GM12878 (cell line): ENCODE data around the gene MAPKAP1. TPM values are rescaled to one million over a fixed set of nuclear protein-coding genes. Genes with fewer than 3 reads are reported as not detected.

Source experiments
- ATF3 ChIP-seq: IDR thresholded peaks from 2 replicates; pipeline ENCODE4 v1.6.1; 2011; ENCODE audit warnings: low read depth, mild to moderate bottlenecking, low read length, moderate library complexity, borderline replicate concordance; ENCODE audit errors: extremely low read depth
- BHLHE40 ChIP-seq, 2 experiments: fragments of 450-650 bp in 1 of 2; IDR thresholded peaks; 2 replicates each; pipeline ENCODE4 v1.6.1; 2011 to 2017; ENCODE audit warnings: low read depth in 2 of 2, borderline replicate concordance in 1 of 2, improper control_type of control experiment in 1 of 2, low read length in 1 of 2, mild to moderate bottlenecking in 1 of 2
- BMI1 ChIP-seq: fragments of 450-650 bp; IDR thresholded peaks from 2 replicates; pipeline ENCODE4 v1.6.1; 2016; ENCODE audit warnings: mild to moderate bottlenecking, moderate library complexity, borderline replicate concordance
- CHD2 ChIP-seq: IDR thresholded peaks from 2 replicates; pipeline ENCODE4 v1.6.1; 2011; ENCODE audit warnings: low read depth, low read length, improper control_type of control experiment, borderline replicate concordance
- CHD4 ChIP-seq: fragments of 200-600 bp; sonication (generic); IDR thresholded peaks from 2 replicates; pipeline ENCODE4 v1.6.1; 2016; ENCODE audit warnings: mild to moderate bottlenecking
- GABPA ChIP-seq: IDR thresholded peaks from 2 replicates; pipeline ENCODE4 v1.6.1; 2014; ENCODE audit warnings: antibody characterized with exemption, low read depth, mild to moderate bottlenecking, inconsistent platforms
- IKZF2 ChIP-seq, 2 experiments: fragments of 450-650 bp; IDR thresholded peaks; 2 replicates each; pipeline ENCODE4 v1.6.1; 2017; ENCODE audit warnings: mild to moderate bottlenecking in 2 of 2, moderate library complexity in 2 of 2
- MAX ChIP-seq: IDR thresholded peaks from 2 replicates; pipeline ENCODE4 v1.6.1; 2012; ENCODE audit warnings: low read depth, low read length, improper control_type of control experiment
- MEF2B ChIP-seq: fragments of 450-650 bp; IDR thresholded peaks from 2 replicates; pipeline ENCODE4 v1.6.1; 2018; ENCODE audit warnings: mild to moderate bottlenecking, moderate library complexity; ENCODE audit not compliant: partially characterized antibody, poor library complexity, severe bottlenecking
- PAX5 ChIP-seq: IDR thresholded peaks from 2 replicates; pipeline ENCODE4 v1.6.1; 2011; ENCODE audit warnings: low read depth, low read length, borderline replicate concordance
- PML ChIP-seq: IDR thresholded peaks from 2 replicates; pipeline ENCODE4 v1.6.1; 2012; ENCODE audit warnings: low read length, inconsistent platforms
- PRDM15 ChIP-seq: fragments of 450-650 bp; formaldehyde crosslinking; IDR thresholded peaks from 2 replicates; pipeline ENCODE4 v1.4.0; 2020; ENCODE audit warnings: mild to moderate bottlenecking, moderate library complexity
- RELA ChIP-seq: fragments of 450-650 bp; IDR thresholded peaks from 2 replicates; pipeline ENCODE4 v1.8.0; 2014; ENCODE audit warnings: borderline replicate concordance; ENCODE audit not compliant: partially characterized antibody
- SMAD1 ChIP-seq: fragments of 450-650 bp; IDR thresholded peaks from 2 replicates; pipeline ENCODE4 v1.6.1; 2018; ENCODE audit warnings: mild to moderate bottlenecking, low read depth; ENCODE audit not compliant: partially characterized antibody
- TAF1 ChIP-seq: IDR thresholded peaks from 2 replicates; pipeline ENCODE4 v1.6.1; 2011; ENCODE audit warnings: mild to moderate bottlenecking, low read depth, low read length, borderline replicate concordance
- YY1 ChIP-seq: IDR thresholded peaks from 2 replicates; pipeline ENCODE4 v1.6.1; 2011; ENCODE audit warnings: low read depth, mild to moderate bottlenecking, low read length
- ZBED1 ChIP-seq: IDR thresholded peaks from 2 replicates; pipeline ENCODE4 v1.6.1; 2016; ENCODE audit warnings: borderline replicate concordance
- ZBTB33 ChIP-seq: fragments of 450-650 bp; IDR thresholded peaks from 2 replicates; pipeline ENCODE4 v1.6.1; 2017; ENCODE audit warnings: mild to moderate bottlenecking
- ZNF384 ChIP-seq: IDR thresholded peaks from 2 replicates; pipeline ENCODE4 v1.6.1; 2012; ENCODE audit warnings: low read depth, mild to moderate bottlenecking, low read length, improper control_type of control experiment, borderline replicate concordance
- ZNF622 ChIP-seq: fragments of 450-650 bp; IDR thresholded peaks from 2 replicates; pipeline ENCODE4 v1.6.1; 2017; ENCODE audit warnings: mild to moderate bottlenecking, inconsistent platforms
- polyA plus RNA-seq, 11 experiments: library from polyadenylated mRNA; depleted of rRNA in 4 of 11; unstranded in 6 of 11; stranded (reverse) in 5 of 11; fragments of >200 nt; fragmentation: Nextera tagmentation in 4 of 11; fragmentation: Illumina TruSeq in 1 of 11; extraction: Ambion mirVana in 4 of 11; extraction: Trizol in 1 of 11; gene quantifications; 1 replicate in 1 of 11; 2 replicates in 10 of 11; pipeline versions ENCODE4 v1.2.1 to v1.2.3, GENCODE V29; 2011 to 2016; ENCODE audit warnings: inconsistent platforms in 2 of 11, missing spikeins in 2 of 11, low read depth in 1 of 11
- total RNA-seq, 4 experiments: library from RNA; depleted of rRNA in 3 of 4; stranded (reverse); fragments of >200 nt in 3 of 4; fragmentation: Illumina TruSeq in 1 of 4; extraction: Trizol in 1 of 4; gene quantifications; 2 replicates each; pipeline versions ENCODE4 v1.2.1 to v1.2.3, GENCODE V29; 2013 to 2021
- TF ChIP-seq, protein P1 (sequence below): fragments of 450-650 bp; IDR thresholded peaks from 2 replicates; pipeline ENCODE4 v1.6.1; 2018; ENCODE audit warnings: mild to moderate bottlenecking, low read depth, moderate library complexity; ENCODE audit not compliant: partially characterized antibody

Gene MAPKAP1
- total and polyA plus RNA-seq, 10 of the 15 experiments (the other 5 are each of a cell fraction or from before 2014, with no cell fraction given) = 5.1 to 188 (median 105) TPM

GRCh38 chr9:125634040-125634717 lies 72.8 kb downstream of the MAPKAP1 start (continued):
- TF ChIP-seq CHD4 (no peak), SMAD1 (peak; percentile 41), PRDM15 (CRISPR knock-in tag) (no peak), ZNF622 (no peak), YY1 (no peak), TAF1 (no peak), ATF3 (no peak), PAX5 (0 out of 2 replicates have a peak, but pooled peaks have one; percentile 16), ZBED1 (0 out of 2 replicates have a peak, but pooled peaks have one; percentile 42), IKZF2 (IDR thresholded peaks at IDR 0.05) (peak; percentile 98), GABPA (no peak), ZBTB33 (no peak), RELA (peak; percentile 75), MAX (no peak), PML (0 out of 2 replicates have a peak, but pooled peaks have one; percentile 24), CHD2 (peak; percentile 64; the same call in 1 of the 2 replicates), BMI1 (peak; percentile 78), MEF2B (peak; percentile 71), BHLHE40 (IDR thresholded peaks at IDR 0.05; ENCODE audit: borderline replicate concordance in 1 of 2, low read depth in 2 of 2, low read length in 1 of 2) (peak; percentile 53 to 57; a peak in 2 of 4 replicates), ZNF384 (no peak)
- TF ChIP-seq, protein P1, sequence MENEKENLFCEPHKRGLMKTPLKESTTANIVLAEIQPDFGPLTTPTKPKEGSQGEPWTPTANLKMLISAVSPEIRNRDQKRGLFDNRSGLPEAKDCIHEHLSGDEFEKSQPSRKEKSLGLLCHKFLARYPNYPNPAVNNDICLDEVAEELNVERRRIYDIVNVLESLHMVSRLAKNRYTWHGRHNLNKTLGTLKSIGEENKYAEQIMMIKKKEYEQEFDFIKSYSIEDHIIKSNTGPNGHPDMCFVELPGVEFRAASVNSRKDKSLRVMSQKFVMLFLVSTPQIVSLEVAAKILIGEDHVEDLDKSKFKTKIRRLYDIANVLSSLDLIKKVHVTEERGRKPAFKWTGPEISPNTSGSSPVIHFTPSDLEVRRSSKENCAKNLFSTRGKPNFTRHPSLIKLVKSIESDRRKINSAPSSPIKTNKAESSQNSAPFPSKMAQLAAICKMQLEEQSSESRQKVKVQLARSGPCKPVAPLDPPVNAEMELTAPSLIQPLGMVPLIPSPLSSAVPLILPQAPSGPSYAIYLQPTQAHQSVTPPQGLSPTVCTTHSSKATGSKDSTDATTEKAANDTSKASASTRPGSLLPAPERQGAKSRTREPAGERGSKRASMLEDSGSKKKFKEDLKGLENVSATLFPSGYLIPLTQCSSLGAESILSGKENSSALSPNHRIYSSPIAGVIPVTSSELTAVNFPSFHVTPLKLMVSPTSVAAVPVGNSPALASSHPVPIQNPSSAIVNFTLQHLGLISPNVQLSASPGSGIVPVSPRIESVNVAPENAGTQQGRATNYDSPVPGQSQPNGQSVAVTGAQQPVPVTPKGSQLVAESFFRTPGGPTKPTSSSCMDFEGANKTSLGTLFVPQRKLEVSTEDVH = no peak
